Measurements from ENCODE around the gene GJB4. TPM values are rescaled to one million over a fixed set of nuclear protein-coding genes. Genes with fewer than 3 reads are reported as not detected.

Gene GJB4
- total and polyA plus RNA-seq, 7 experiments from 2014 or later: not detected

- no peaks in the 10 kb centered on the region for H3K4me1 Mint-ChIP-seq
- ChIA-PET POLR2A (no interaction called here), CTCF (no interaction called here)
- no peak overlapping the region for H3K27ac Mint-ChIP-seq
- Histone ChIP-seq H3K27me3 (ENCODE audit: control insufficient read depth in 2 of 2, insufficient read depth in 2 of 2, low read length in 2 of 2) (no peaks in the 10 kb centered on the region), H3K9me3 (ENCODE audit: control insufficient read depth in 2 of 3, low read length in 3 of 3) (no peaks in the 10 kb centered on the region), H3K36me3 (ENCODE audit: control insufficient read depth in 2 of 3, insufficient read depth in 3 of 3, low read length in 3 of 3) (no peaks in the 10 kb centered on the region), H3K4me3 (ENCODE audit: low read length) (no peak overlapping the region), H3K27ac (ENCODE audit: low read depth, low read length) (no peak overlapping the region), H3K4me1 (ENCODE audit: control insufficient read depth in 2 of 2, insufficient read depth in 2 of 2, low read length in 2 of 2) (no peaks in the 10 kb centered on the region)
- intact Hi-C loops (cut with micrococcal nuclease): no loop called here
- DNase-seq (no peak), ATAC-seq (no peak)
- H3K9me3 Mint-ChIP-seq: no peaks in the 10 kb centered on the region
- H3K27me3 Mint-ChIP-seq: peaks cover 23 to 29% (median 26%) of the 10 kb centered on the region in 5 donors
- no peaks in the 10 kb centered on the region for H3K36me3 Mint-ChIP-seq
- no peak overlapping the region for H3K4me3 Mint-ChIP-seq
These were observed 15.4 kb downstream of the GJB4 start for GRCh38 chr1:34774957-34775356.

- Mint-ChIP-seq H3K4me3 (no peak overlapping the region), H3K27me3 (peaks cover 29 to 37% (median 34%) of the 10 kb centered on the region in 5 donors), H3K4me1 (peaks cover 0 to 1% (median 0%) of the 10 kb centered on the region in 7 donors), H3K36me3 (no peaks in the 10 kb centered on the region), H3K9me3 (no peaks in the 10 kb centered on the region), H3K27ac (no peak overlapping the region)
- no peak for DNase-seq
- ChIA-PET CTCF (no interaction called here), POLR2A (no interaction called here)
- H3K36me3 ChIP-seq (ENCODE audit: control insufficient read depth in 2 of 3, insufficient read depth in 3 of 3, low read length in 3 of 3): no peaks in the 10 kb centered on the region
- ATAC-seq: no peak
- no peaks in the 10 kb centered on the region for H3K27me3 ChIP-seq (ENCODE audit: control insufficient read depth in 2 of 2, insufficient read depth in 2 of 2, low read length in 2 of 2)
- H3K4me1 ChIP-seq (ENCODE audit: control insufficient read depth in 2 of 2, insufficient read depth in 2 of 2, low read length in 2 of 2): no peaks in the 10 kb centered on the region
- H3K4me3 ChIP-seq (ENCODE audit: low read length): no peak overlapping the region
- H3K27ac ChIP-seq (ENCODE audit: low read depth, low read length): no peak overlapping the region
- no peaks in the 10 kb centered on the region for H3K9me3 ChIP-seq (ENCODE audit: control insufficient read depth in 2 of 3, low read length in 3 of 3)
- intact Hi-C loops (cut with micrococcal nuclease): no loop called here
These were observed 17.4 kb downstream of the GJB4 start for GRCh38 chr1:34776911-34777310.

GRCh38 chr1:34777519-34778321, 18.2 kb downstream of the GJB4 start:
- Mint-ChIP-seq H3K4me1 (peaks cover 0 to 4% (median 0%) of the 10 kb centered on the region in 7 donors), H3K36me3 (no peaks in the 10 kb centered on the region), H3K9me3 (no peaks in the 10 kb centered on the region), H3K27me3 (peaks cover 36 to 43% (median 42%) of the 10 kb centered on the region in 5 donors), H3K4me3 (no peak overlapping the region), H3K27ac (no peak overlapping the region)
- Histone ChIP-seq H3K4me3 (ENCODE audit: low read length) (no peak overlapping the region), H3K4me1 (ENCODE audit: control insufficient read depth in 2 of 2, insufficient read depth in 2 of 2, low read length in 2 of 2) (no peaks in the 10 kb centered on the region), H3K27ac (ENCODE audit: low read depth, low read length) (no peak overlapping the region), H3K9me3 (ENCODE audit: control insufficient read depth in 2 of 3, low read length in 3 of 3) (no peaks in the 10 kb centered on the region), H3K27me3 (ENCODE audit: control insufficient read depth in 2 of 2, insufficient read depth in 2 of 2, low read length in 2 of 2) (no peaks in the 10 kb centered on the region), H3K36me3 (ENCODE audit: control insufficient read depth in 2 of 3, insufficient read depth in 3 of 3, low read length in 3 of 3) (no peaks in the 10 kb centered on the region)
- POLR2A ChIA-PET: no interaction called here
- CTCF ChIA-PET: no interaction called here
- intact Hi-C loops (cut with micrococcal nuclease): no loop called here
- ATAC-seq (no peak), DNase-seq (no peak)

- DNase-seq: no peak
- H3K27ac Mint-ChIP-seq: no peak overlapping the region
- no peak overlapping the region for H3K4me3 Mint-ChIP-seq
- ATAC-seq: no peak
- H3K27me3 Mint-ChIP-seq: peaks cover 42 to 50% (median 48%) of the 10 kb centered on the region in 5 donors
- Histone ChIP-seq H3K27me3 (ENCODE audit: control insufficient read depth in 2 of 2, insufficient read depth in 2 of 2, low read length in 2 of 2) (no peaks in the 10 kb centered on the region), H3K27ac (ENCODE audit: low read depth, low read length) (no peak overlapping the region), H3K9me3 (ENCODE audit: control insufficient read depth in 2 of 3, low read length in 3 of 3) (no peaks in the 10 kb centered on the region), H3K4me1 (ENCODE audit: control insufficient read depth in 2 of 2, insufficient read depth in 2 of 2, low read length in 2 of 2) (no peaks in the 10 kb centered on the region), H3K36me3 (ENCODE audit: control insufficient read depth in 2 of 3, insufficient read depth in 3 of 3, low read length in 3 of 3) (no peaks in the 10 kb centered on the region), H3K4me3 (ENCODE audit: low read length) (no peak overlapping the region)
- intact Hi-C loops (cut with micrococcal nuclease): no loop called here
- H3K4me1 Mint-ChIP-seq: peaks cover 0 to 4% (median 0%) of the 10 kb centered on the region in 7 donors
- H3K36me3 Mint-ChIP-seq: no peaks in the 10 kb centered on the region
- H3K9me3 Mint-ChIP-seq: no peaks in the 10 kb centered on the region
- ChIA-PET POLR2A (no interaction called here), CTCF (no interaction called here)
These were observed 18.8 kb downstream of the GJB4 start for GRCh38 chr1:34778381-34778780.

GRCh38 chr1:34779005-34779404, 19.5 kb downstream of the GJB4 start:
- CTCF ChIA-PET: no interaction called here
- peaks cover 44 to 52% (median 52%) of the 10 kb centered on the region in 5 donors for H3K27me3 Mint-ChIP-seq
- POLR2A ChIA-PET: no interaction called here
- ATAC-seq (no peak), DNase-seq (no peak)
- H3K9me3 Mint-ChIP-seq: no peaks in the 10 kb centered on the region
- peaks cover 0 to 4% (median 0%) of the 10 kb centered on the region in 7 donors for H3K4me1 Mint-ChIP-seq
- Histone ChIP-seq H3K36me3 (ENCODE audit: control insufficient read depth in 2 of 3, insufficient read depth in 3 of 3, low read length in 3 of 3) (no peaks in the 10 kb centered on the region), H3K27ac (ENCODE audit: low read depth, low read length) (no peak overlapping the region), H3K9me3 (ENCODE audit: control insufficient read depth in 2 of 3, low read length in 3 of 3) (no peaks in the 10 kb centered on the region), H3K27me3 (ENCODE audit: control insufficient read depth in 2 of 2, insufficient read depth in 2 of 2, low read length in 2 of 2) (no peaks in the 10 kb centered on the region), H3K4me3 (ENCODE audit: low read length) (no peak overlapping the region), H3K4me1 (ENCODE audit: control insufficient read depth in 2 of 2, insufficient read depth in 2 of 2, low read length in 2 of 2) (no peaks in the 10 kb centered on the region)
- H3K4me3 Mint-ChIP-seq: no peak overlapping the region
- intact Hi-C loops (cut with micrococcal nuclease): no loop called here
- no peaks in the 10 kb centered on the region for H3K36me3 Mint-ChIP-seq
- H3K27ac Mint-ChIP-seq: no peak overlapping the region

GRCh38 chr1:34779526-34779925, 20.0 kb downstream of the GJB4 start:
- no peaks in the 10 kb centered on the region for H3K27me3 ChIP-seq (ENCODE audit: control insufficient read depth in 2 of 2, insufficient read depth in 2 of 2, low read length in 2 of 2)
- no peak for DNase-seq
- no peak for ATAC-seq

GRCh38 chr1:34779962-34780361, 20.4 kb downstream of the GJB4 start:
- no peaks in the 10 kb centered on the region for H3K36me3 ChIP-seq (ENCODE audit: control insufficient read depth in 2 of 3, insufficient read depth in 3 of 3, low read length in 3 of 3)
- no peak for DNase-seq
- POLR2A ChIA-PET: no interaction called here
- no peaks in the 10 kb centered on the region for H3K27me3 ChIP-seq (ENCODE audit: control insufficient read depth in 2 of 2, insufficient read depth in 2 of 2, low read length in 2 of 2)
- ATAC-seq: no peak
- CTCF ChIA-PET: no interaction called here
- peaks cover 0 to 4% (median 0%) of the 10 kb centered on the region in 7 donors for H3K4me1 Mint-ChIP-seq
- H3K27me3 Mint-ChIP-seq: peaks cover 47 to 61% (median 52%) of the 10 kb centered on the region in 5 donors
- no peaks in the 10 kb centered on the region for H3K4me1 ChIP-seq (ENCODE audit: control insufficient read depth in 2 of 2, insufficient read depth in 2 of 2, low read length in 2 of 2)
- H3K27ac Mint-ChIP-seq: no peak overlapping the region
- H3K9me3 Mint-ChIP-seq: no peaks in the 10 kb centered on the region
- H3K27ac ChIP-seq (ENCODE audit: low read depth, low read length): no peak overlapping the region
- H3K9me3 ChIP-seq (ENCODE audit: control insufficient read depth in 2 of 3, low read length in 3 of 3): no peaks in the 10 kb centered on the region
- intact Hi-C loops (cut with micrococcal nuclease): no loop called here
- H3K4me3 ChIP-seq (ENCODE audit: low read length): no peak overlapping the region
- peak overlapping the region in 1 of 10 donors; percentile 45 for H3K4me3 Mint-ChIP-seq
- no peaks in the 10 kb centered on the region for H3K36me3 Mint-ChIP-seq

More at GRCh38 chr1:34779526-34779925, 20.0 kb downstream of the GJB4 start:
- H3K9me3 Mint-ChIP-seq: no peaks in the 10 kb centered on the region
- H3K4me1 Mint-ChIP-seq: peaks cover 0 to 4% (median 0%) of the 10 kb centered on the region in 7 donors
- H3K4me3 ChIP-seq (ENCODE audit: low read length): no peak overlapping the region
- peaks cover 46 to 57% (median 52%) of the 10 kb centered on the region in 5 donors for H3K27me3 Mint-ChIP-seq
- peak overlapping the region in 1 of 10 donors; percentile 27 for H3K4me3 Mint-ChIP-seq
- H3K9me3 ChIP-seq (ENCODE audit: control insufficient read depth in 2 of 3, low read length in 3 of 3): no peaks in the 10 kb centered on the region
- intact Hi-C loops (cut with micrococcal nuclease): no loop called here
- H3K27ac ChIP-seq (ENCODE audit: low read depth, low read length): no peak overlapping the region
- no peaks in the 10 kb centered on the region for H3K36me3 ChIP-seq (ENCODE audit: control insufficient read depth in 2 of 3, insufficient read depth in 3 of 3, low read length in 3 of 3)
- no peak overlapping the region for H3K27ac Mint-ChIP-seq
- ChIA-PET POLR2A (no interaction called here), CTCF (no interaction called here)
- no peaks in the 10 kb centered on the region for H3K4me1 ChIP-seq (ENCODE audit: control insufficient read depth in 2 of 2, insufficient read depth in 2 of 2, low read length in 2 of 2)
- no peaks in the 10 kb centered on the region for H3K36me3 Mint-ChIP-seq
